ENCODE data around the gene AP4E1.

Gene AP4E1

GRCh38 chr15:50973605-50974004 is 65.1 kb downstream of the AP4E1 start:
- H3K4me1 ChIP-seq (ENCODE audit: control insufficient read depth, insufficient read depth, low read length, unreplicated experiment), result no peaks in the 10 kb centered on the region

DNA sequence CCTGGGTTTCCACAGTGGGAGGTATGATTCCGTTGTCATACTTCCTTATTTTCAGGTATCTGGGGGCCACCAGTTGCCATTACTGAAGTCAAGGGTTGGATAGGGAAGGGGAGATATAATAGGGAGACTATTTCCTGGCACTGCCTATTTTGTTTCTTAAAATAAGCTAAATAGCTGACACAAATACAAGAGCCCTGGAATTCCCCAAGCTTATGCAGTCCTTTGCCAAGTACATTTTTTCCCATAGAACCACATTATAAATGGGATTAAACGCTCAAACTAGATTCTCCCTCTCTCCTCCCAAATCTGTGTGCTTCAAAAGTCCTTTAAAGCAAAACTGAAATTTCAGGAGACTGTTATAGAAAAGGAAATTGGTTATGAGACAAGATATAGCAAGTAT is 68.7 kb downstream of the AP4E1 start:
- Histone ChIP-seq H3K4me3 (ENCODE audit: low read depth, low read length) (no peak overlapping the region), H2AFZ (ENCODE audit: low read length, unreplicated experiment) (no peak overlapping the region), H3K27me3 (ENCODE audit: insufficient read depth, low read length) (no peaks in the 10 kb centered on the region), H3K4me1 (ENCODE audit: control insufficient read depth, insufficient read depth, low read length, unreplicated experiment) (no peaks in the 10 kb centered on the region), H3K36me3 (ENCODE audit: insufficient read depth, low read length) (peaks cover 41% of the 10 kb centered on the region), H3K27ac (ENCODE audit: low read depth, low read length) (no peak overlapping the region), H3K79me2 (ENCODE audit: control insufficient read depth, insufficient read depth, low read length, unreplicated experiment) (no peaks in the 10 kb centered on the region)

More at GRCh38 chr15:50973605-50974004, 65.1 kb downstream of the AP4E1 start:
- H3K79me2 ChIP-seq (ENCODE audit: control insufficient read depth, insufficient read depth, low read length, unreplicated experiment), result no peaks in the 10 kb centered on the region
- H3K4me3 ChIP-seq (ENCODE audit: low read depth, low read length), result no peak overlapping the region
- H3K27me3 ChIP-seq (ENCODE audit: insufficient read depth, low read length), result no peaks in the 10 kb centered on the region
- no peak overlapping the region for H3K27ac ChIP-seq (ENCODE audit: low read depth, low read length)
- peaks cover 64% of the 10 kb centered on the region for H3K36me3 ChIP-seq (ENCODE audit: insufficient read depth, low read length)
- H2AFZ ChIP-seq (ENCODE audit: low read length, unreplicated experiment), result no peak overlapping the region

GRCh38 chr15:50978580-50978979 is 70.1 kb downstream of the AP4E1 start:
- Histone ChIP-seq H2AFZ (ENCODE audit: low read length, unreplicated experiment) (no peak overlapping the region), H3K4me1 (ENCODE audit: control insufficient read depth, insufficient read depth, low read length, unreplicated experiment) (no peaks in the 10 kb centered on the region), H3K27ac (ENCODE audit: low read depth, low read length) (no peak overlapping the region), H3K79me2 (ENCODE audit: control insufficient read depth, insufficient read depth, low read length, unreplicated experiment) (no peaks in the 10 kb centered on the region), H3K36me3 (ENCODE audit: insufficient read depth, low read length) (peaks cover 38% of the 10 kb centered on the region), H3K27me3 (ENCODE audit: insufficient read depth, low read length) (no peaks in the 10 kb centered on the region), H3K4me3 (ENCODE audit: low read depth, low read length) (no peak overlapping the region)

DNA sequence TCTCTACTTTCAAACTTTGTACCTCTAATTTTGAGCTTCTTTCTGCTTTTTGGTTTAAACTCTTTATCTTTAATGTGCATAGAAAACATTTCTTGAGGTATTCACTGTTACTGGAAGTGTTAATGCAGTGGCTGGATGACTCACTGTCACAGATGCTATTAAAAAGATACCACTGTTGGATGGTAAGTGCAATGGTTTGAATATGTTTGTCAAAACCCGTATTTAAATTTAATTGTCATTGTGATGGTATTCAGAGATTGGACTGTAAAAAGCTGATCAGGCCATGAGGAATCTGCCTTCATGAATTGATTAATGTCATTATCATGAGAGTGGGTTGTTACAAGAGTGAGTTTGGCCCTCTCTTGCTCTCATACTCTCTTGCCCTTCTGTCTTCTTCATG is 70.6 kb downstream of the AP4E1 start:
- Histone ChIP-seq H3K4me1 (ENCODE audit: control insufficient read depth, insufficient read depth, low read length, unreplicated experiment) (no peaks in the 10 kb centered on the region), H3K27ac (ENCODE audit: low read depth, low read length) (no peak overlapping the region), H3K4me3 (ENCODE audit: low read depth, low read length) (no peak overlapping the region), H3K36me3 (ENCODE audit: insufficient read depth, low read length) (peaks cover 39% of the 10 kb centered on the region), H2AFZ (ENCODE audit: low read length, unreplicated experiment) (no peak overlapping the region), H3K79me2 (ENCODE audit: control insufficient read depth, insufficient read depth, low read length, unreplicated experiment) (no peaks in the 10 kb centered on the region), H3K27me3 (ENCODE audit: insufficient read depth, low read length) (no peaks in the 10 kb centered on the region)

- Histone ChIP-seq H2AFZ (ENCODE audit: low read length, unreplicated experiment) (no peak overlapping the region), H3K27ac (ENCODE audit: low read depth, low read length) (no peak overlapping the region), H3K27me3 (ENCODE audit: insufficient read depth, low read length) (no peaks in the 10 kb centered on the region), H3K4me3 (ENCODE audit: low read depth, low read length) (no peak overlapping the region), H3K36me3 (ENCODE audit: insufficient read depth, low read length) (peaks cover 14% of the 10 kb centered on the region), H3K4me1 (ENCODE audit: control insufficient read depth, insufficient read depth, low read length, unreplicated experiment) (peaks cover under 1% of the 10 kb centered on the region), H3K79me2 (ENCODE audit: control insufficient read depth, insufficient read depth, low read length, unreplicated experiment) (peaks cover 6% of the 10 kb centered on the region)
Measured at GRCh38 chr15:50993598-50993997, 85.1 kb downstream of the AP4E1 start.

- H3K4me1 ChIP-seq (ENCODE audit: control insufficient read depth, insufficient read depth, low read length, unreplicated experiment), result no peaks in the 10 kb centered on the region
- no peak overlapping the region for H2AFZ ChIP-seq (ENCODE audit: low read length, unreplicated experiment)
- peak overlapping the region; percentile 20; the same call in 1 of the 2 replicates for H3K27ac ChIP-seq (ENCODE audit: low read depth, low read length)
- no peak overlapping the region for H3K4me3 ChIP-seq (ENCODE audit: low read depth, low read length)
- no peaks in the 10 kb centered on the region for H3K27me3 ChIP-seq (ENCODE audit: insufficient read depth, low read length)
- H3K79me2 ChIP-seq (ENCODE audit: control insufficient read depth, insufficient read depth, low read length, unreplicated experiment), result no peaks in the 10 kb centered on the region
- peaks cover 20% of the 10 kb centered on the region for H3K36me3 ChIP-seq (ENCODE audit: insufficient read depth, low read length)
Measured at GRCh38 chr15:50996641-50997040, 88.2 kb downstream of the AP4E1 start.

GRCh38 chr15:50997371-50998051 is 89.0 kb downstream of the AP4E1 start:
- H3K36me3 ChIP-seq (ENCODE audit: insufficient read depth, low read length), result peaks cover 19% of the 10 kb centered on the region
- no peak overlapping the region for H3K4me3 ChIP-seq (ENCODE audit: low read depth, low read length)
- no peaks in the 10 kb centered on the region for H3K79me2 ChIP-seq (ENCODE audit: control insufficient read depth, insufficient read depth, low read length, unreplicated experiment)
- H3K4me1 ChIP-seq (ENCODE audit: control insufficient read depth, insufficient read depth, low read length, unreplicated experiment), result no peaks in the 10 kb centered on the region
- H3K27ac ChIP-seq (ENCODE audit: low read depth, low read length), result no peak overlapping the region
- no peaks in the 10 kb centered on the region for H3K27me3 ChIP-seq (ENCODE audit: insufficient read depth, low read length)
- H2AFZ ChIP-seq (ENCODE audit: low read length, unreplicated experiment), result no peak overlapping the region

- no peak overlapping the region for H3K27ac ChIP-seq (ENCODE audit: low read depth, low read length)
Measured at GRCh38 chr15:51004103-51004551, 95.6 kb downstream of the AP4E1 start.

DNA sequence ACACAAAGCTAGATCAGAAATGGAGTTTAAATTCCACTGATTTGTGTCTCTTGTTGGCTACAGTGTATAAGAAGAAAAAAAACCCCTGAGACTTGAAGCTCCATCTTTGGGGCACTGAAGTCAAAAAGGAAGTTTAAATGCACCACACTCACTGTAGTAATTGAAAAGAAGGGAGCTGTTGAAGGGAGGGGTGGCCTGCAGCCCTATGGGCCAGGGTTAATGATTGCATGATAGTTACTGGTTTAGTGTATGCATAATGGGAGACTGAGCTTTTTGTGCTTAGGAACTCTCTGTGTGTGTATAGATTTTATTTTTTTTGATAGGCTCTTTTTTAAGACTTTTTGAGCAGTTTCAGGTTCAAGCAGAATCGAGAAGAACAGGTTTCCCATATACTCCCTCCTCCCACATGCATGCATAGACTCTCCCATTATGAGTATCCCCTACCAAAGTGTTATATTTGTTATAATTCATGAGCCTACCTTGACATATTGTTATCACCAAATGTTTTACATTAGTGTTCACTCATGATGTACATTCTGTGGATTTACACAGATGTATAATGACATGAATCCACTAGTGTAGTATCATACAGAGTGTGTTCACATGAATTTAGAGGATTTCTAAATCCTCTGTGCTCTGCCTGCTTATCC is 98.0 kb downstream of the AP4E1 start:
- no peak overlapping the region for H2AFZ ChIP-seq (ENCODE audit: low read length, unreplicated experiment)
- peaks cover 37% of the 10 kb centered on the region for H3K36me3 ChIP-seq (ENCODE audit: insufficient read depth, low read length)
- H3K4me1 ChIP-seq (ENCODE audit: control insufficient read depth, insufficient read depth, low read length, unreplicated experiment), result peaks cover 4% of the 10 kb centered on the region
- H3K79me2 ChIP-seq (ENCODE audit: control insufficient read depth, insufficient read depth, low read length, unreplicated experiment), result no peaks in the 10 kb centered on the region
- H3K27ac ChIP-seq (ENCODE audit: low read depth, low read length), result no peak overlapping the region
- H3K27me3 ChIP-seq (ENCODE audit: insufficient read depth, low read length), result no peaks in the 10 kb centered on the region
- no peak overlapping the region for H3K4me3 ChIP-seq (ENCODE audit: low read depth, low read length)

More at GRCh38 chr15:51004103-51004551, 95.6 kb downstream of the AP4E1 start:
- Histone ChIP-seq H3K4me1 (ENCODE audit: control insufficient read depth, insufficient read depth, low read length, unreplicated experiment) (peaks cover 4% of the 10 kb centered on the region), H3K4me3 (ENCODE audit: low read depth, low read length) (no peak overlapping the region), H3K79me2 (ENCODE audit: control insufficient read depth, insufficient read depth, low read length, unreplicated experiment) (no peaks in the 10 kb centered on the region), H3K27me3 (ENCODE audit: insufficient read depth, low read length) (no peaks in the 10 kb centered on the region), H2AFZ (ENCODE audit: low read length, unreplicated experiment) (no peak overlapping the region), H3K36me3 (ENCODE audit: insufficient read depth, low read length) (peaks cover 36% of the 10 kb centered on the region)

DNA sequence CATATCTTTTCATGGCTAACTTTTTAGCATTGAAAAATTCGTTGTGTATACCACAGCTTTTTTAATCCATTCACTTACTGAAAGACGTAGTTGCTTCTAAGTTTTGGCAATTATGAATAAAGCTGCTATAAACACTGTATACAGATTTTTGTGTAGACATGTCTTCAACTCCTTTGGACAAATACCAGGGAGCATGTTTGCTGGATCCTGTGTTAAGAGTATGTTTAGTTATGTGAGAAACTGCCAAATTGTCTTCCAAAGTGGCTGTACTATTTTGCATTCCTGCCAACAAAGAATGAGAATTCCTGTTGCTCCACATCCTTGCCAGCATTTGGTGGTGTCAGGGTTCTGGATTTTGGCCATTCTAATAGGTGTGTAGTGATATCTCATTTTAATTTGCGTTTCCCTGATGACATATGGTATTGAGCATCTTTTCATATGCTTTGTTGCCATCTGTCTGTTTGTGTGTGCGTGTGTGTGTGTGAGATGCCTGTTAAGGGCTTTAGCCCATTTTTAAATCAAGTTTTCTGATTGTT is 98.7 kb downstream of the AP4E1 start:
- H3K36me3 ChIP-seq (ENCODE audit: insufficient read depth, low read length), result peaks cover 37% of the 10 kb centered on the region
- H3K4me1 ChIP-seq (ENCODE audit: control insufficient read depth, insufficient read depth, low read length, unreplicated experiment), result peaks cover 4% of the 10 kb centered on the region
- H3K27me3 ChIP-seq (ENCODE audit: insufficient read depth, low read length), result no peaks in the 10 kb centered on the region
- no peaks in the 10 kb centered on the region for H3K79me2 ChIP-seq (ENCODE audit: control insufficient read depth, insufficient read depth, low read length, unreplicated experiment)
- no peak overlapping the region for H3K27ac ChIP-seq (ENCODE audit: low read depth, low read length)
- H3K4me3 ChIP-seq (ENCODE audit: low read depth, low read length), result no peak overlapping the region
- H2AFZ ChIP-seq (ENCODE audit: low read length, unreplicated experiment), result no peak overlapping the region

GRCh38 chr15:51011212-51011611 is 102.7 kb downstream of the AP4E1 start:
- Histone ChIP-seq H3K36me3 (ENCODE audit: insufficient read depth, low read length) (peaks cover 27% of the 10 kb centered on the region), H3K27me3 (ENCODE audit: insufficient read depth, low read length) (no peaks in the 10 kb centered on the region), H3K4me3 (ENCODE audit: low read depth, low read length) (no peak overlapping the region), H3K27ac (ENCODE audit: low read depth, low read length) (no peak overlapping the region), H3K79me2 (ENCODE audit: control insufficient read depth, insufficient read depth, low read length, unreplicated experiment) (no peaks in the 10 kb centered on the region), H3K4me1 (ENCODE audit: control insufficient read depth, insufficient read depth, low read length, unreplicated experiment) (no peaks in the 10 kb centered on the region), H2AFZ (ENCODE audit: low read length, unreplicated experiment) (no peak overlapping the region)
